A673 (cell line): ENCODE data around the gene AVPR2. TPM values are rescaled to one million over a fixed set of nuclear protein-coding genes. Genes with fewer than 3 reads are reported as not detected.

ENCODE experiments used
- BruUV-seq: library from RNA; stranded (reverse); fragments of 400-500 nt; replicated peaks from 2 replicates; lab custom pipeline; 2021; lab: Mats Ljungman, UMichigan
- CTCF ChIA-PET: fragments of 300-600 bp; sonication (Branson Sonifier 250); formaldehyde crosslinking; loops from one replicate; lab custom pipeline; 2022; ENCODE audit warnings: antibody characterized with exemption; lab: Charles Lee
- POLR2A ChIA-PET: fragments of 300-600 bp; sonication (Branson Sonifier 250); formaldehyde crosslinking; loops from one replicate; lab custom pipeline; 2022; ENCODE audit warnings: antibody characterized with exemption; ENCODE audit not compliant: low non-redundant PET; lab: Charles Lee
- DNase-seq: peaks from one replicate; pipeline ENCODE4 v3.0.0-alpha.2; 2015; ENCODE audit warnings: low spot score
- H3K27ac ChIP-seq: fragments of 200-600 bp; sonication (generic); 2 replicates; pipeline ENCODE4 v1.5.1; 2016; ENCODE audit warnings: mixed run types, low read depth, mild to moderate bottlenecking, mixed read lengths, antibody characterized with exemption, low read length; ENCODE audit not compliant: poor library complexity, severe bottlenecking
- H3K27me3 ChIP-seq: fragments of 200-600 bp; sonication (generic); replicated peaks from 2 replicates; pipeline ENCODE4 v1.6.1; 2017; ENCODE audit warnings: mixed run types, low read depth, mild to moderate bottlenecking, mixed read lengths, antibody characterized with exemption, low read length; ENCODE audit not compliant: insufficient read depth, poor library complexity
- H3K36me3 ChIP-seq: fragments of 200-600 bp; sonication (generic); 2 replicates; pipeline ENCODE4 v1.6.1; 2016; ENCODE audit warnings: mixed run types, mild to moderate bottlenecking, mixed read lengths, antibody characterized with exemption, low read length; ENCODE audit not compliant: insufficient read depth, poor library complexity, severe bottlenecking
- H3K4me1 ChIP-seq: fragments of 200-600 bp; sonication (generic); 2 replicates; pipeline ENCODE4 v1.6.1; 2017; ENCODE audit warnings: mixed run types, mild to moderate bottlenecking, mixed read lengths, antibody characterized with exemption, low read length; ENCODE audit not compliant: insufficient read depth, poor library complexity, severe bottlenecking
- H3K4me3 ChIP-seq: fragments of 200-600 bp; sonication (generic); 2 replicates; pipeline ENCODE4 v1.5.1; 2016; ENCODE audit warnings: low read depth, mixed run types, mild to moderate bottlenecking, mixed read lengths, low read length; ENCODE audit not compliant: poor library complexity, severe bottlenecking
- H3K9me3 ChIP-seq: fragments of 200-600 bp; sonication (generic); 2 replicates; pipeline ENCODE4 v1.6.1; 2016; ENCODE audit warnings: mixed run types, low read depth, mild to moderate bottlenecking, mixed read lengths, antibody characterized with exemption, low read length; ENCODE audit not compliant: poor library complexity, severe bottlenecking
- CTCF ChIP-seq: fragments of 300-800, 200-600 bp; sonication (generic); conservative IDR thresholded peaks from 2 replicates; pipeline ENCODE4 v1.5.1; 2017; ENCODE audit warnings: low read depth, mild to moderate bottlenecking, antibody characterized with exemption, low read length, moderate library complexity, mixed read lengths
- EZH2 ChIP-seq: fragments of 200-600 bp; sonication (generic); IDR thresholded peaks from 2 replicates; pipeline ENCODE4 v1.6.1; 2017; ENCODE audit warnings: borderline replicate concordance, low read depth, mild to moderate bottlenecking, mixed read lengths, antibody characterized with exemption, low read length; ENCODE audit not compliant: poor library complexity, severe bottlenecking
- intact Hi-C: fragments of 100-400 bp; cut with micrococcal nuclease; formaldehyde crosslinking; loops from one replicate; pipeline ENCODE4 v1.10.0; 2022; ENCODE audit not compliant: unreplicated experiment
- total RNA-seq: library from RNA; stranded (reverse); gene quantifications from 2 replicates; pipeline ENCODE4 v1.2.3, GENCODE V29; 2021

AVPR2 gene
- total RNA-seq, 1 experiment from 2014 or later, result not detected

- intact Hi-C loops, result loop anchor here (10.0 kb wide), 1 partner anchor 400 kb away; no protein-coding TSS in a partner anchor
- ChIA-PET CTCF (no interaction called here), POLR2A (no interaction called here)
- Histone ChIP-seq H3K27ac (no peak overlapping the region), H3K36me3 (peaks cover 99% of the 10 kb centered on the region), H3K4me3 (no peak overlapping the region), H3K9me3 (no peaks in the 10 kb centered on the region), H3K27me3 (no peaks in the 10 kb centered on the region), H3K4me1 (peaks cover 5% of the 10 kb centered on the region)
- DNase-seq, result no peak
- no TSS peak for BruUV-seq
- TF ChIP-seq CTCF (no peak), EZH2 (no peak)
Measured at GRCh38 chrX:153955228-153955732, 50.8 kb downstream of the AVPR2 start.

GRCh38 chrX:153956044-153956907 lies 51.8 kb downstream of the AVPR2 start:
- Histone ChIP-seq H3K27ac (no peak overlapping the region), H3K9me3 (no peaks in the 10 kb centered on the region), H3K36me3 (peaks cover 99% of the 10 kb centered on the region), H3K4me3 (no peak overlapping the region), H3K27me3 (no peaks in the 10 kb centered on the region), H3K4me1 (peaks cover 5% of the 10 kb centered on the region)
- intact Hi-C loops, result loop anchor here (10.0 kb wide), 1 partner anchor 401 kb away; no protein-coding TSS in a partner anchor
- ChIA-PET POLR2A (no interaction called here), CTCF (no interaction called here)
- DNase-seq, result no peak
- TF ChIP-seq CTCF, result no peak
- TF ChIP-seq EZH2, result no peak
- no TSS peak for BruUV-seq

Other genes starting within 250 kb of the AVPR2 start
- 0.52 and 0.60 TPM in 2 replicates for gene PNCK, start 230.9 kb upstream of the AVPR2 start, total RNA-seq
- gene SLC6A8, start 216.7 kb upstream of the AVPR2 start, total RNA-seq, result 41.4 and 49.8 TPM in 2 replicates
- 219 and 235 TPM in 2 replicates for gene BCAP31, start 180.3 kb upstream of the AVPR2 start, total RNA-seq
- 7.8 and 8.0 TPM in 2 replicates for gene ABCD1, start 179.8 kb upstream of the AVPR2 start, total RNA-seq
- gene PLXNB3, start 140.4 kb upstream of the AVPR2 start, total RNA-seq, result 0.59 TPM in 1 of 2 replicates, not detected in the other
- gene SRPK3, start 123.6 kb upstream of the AVPR2 start, total RNA-seq, result not detected in 2 replicates
- gene IDH3G, start 110.3 kb upstream of the AVPR2 start, total RNA-seq, result 52.0 and 55.7 TPM in 2 replicates
- 205 and 214 TPM in 2 replicates for gene SSR4, start 110.0 kb upstream of the AVPR2 start, total RNA-seq
- gene PDZD4, start 74.1 kb upstream of the AVPR2 start, total RNA-seq, result 2.6 and 6.0 TPM in 2 replicates
- 0.64 and 0.87 TPM in 2 replicates for gene L1CAM, start 18.5 kb upstream of the AVPR2 start, total RNA-seq
- gene ARHGAP4, start 21.6 kb downstream of the AVPR2 start, total RNA-seq, result 43.0 and 45.7 TPM in 2 replicates
- gene NAA10, start 30.4 kb downstream of the AVPR2 start, total RNA-seq, result 136 and 140 TPM in 2 replicates
- 3.4 and 5.7 TPM in 2 replicates for gene RENBP, start 40.0 kb downstream of the AVPR2 start, total RNA-seq
- gene HCFC1, start 67.1 kb downstream of the AVPR2 start, total RNA-seq, result 124 and 137 TPM in 2 replicates
- 2.8 and 6.8 TPM in 2 replicates for gene TMEM187, start 68.1 kb downstream of the AVPR2 start, total RNA-seq
- gene IRAK1, start 115.2 kb downstream of the AVPR2 start, total RNA-seq, result 118 and 147 TPM in 2 replicates
- 51.9 and 52.8 TPM in 2 replicates for gene MECP2, start 193.0 kb downstream of the AVPR2 start, total RNA-seq
- not detected in 2 replicates for gene OPN1LW, start 239.6 kb downstream of the AVPR2 start, total RNA-seq